NCI-H446 treated with DMSO at 0.1 percent for 48 hours (cell line): ENCODE measurements around the gene PPP1R3D.
"Not testable (repeated sequence)": the region's sequence is repeated elsewhere in the genome, so short reads cannot be mapped to it uniquely, and the experiment has no call there.

Experiments used
- DNase-seq: peaks from one replicate; lab custom pipeline; 2025; lab: John Stamatoyannopoulos, UW

Gene PPP1R3D, protein sequence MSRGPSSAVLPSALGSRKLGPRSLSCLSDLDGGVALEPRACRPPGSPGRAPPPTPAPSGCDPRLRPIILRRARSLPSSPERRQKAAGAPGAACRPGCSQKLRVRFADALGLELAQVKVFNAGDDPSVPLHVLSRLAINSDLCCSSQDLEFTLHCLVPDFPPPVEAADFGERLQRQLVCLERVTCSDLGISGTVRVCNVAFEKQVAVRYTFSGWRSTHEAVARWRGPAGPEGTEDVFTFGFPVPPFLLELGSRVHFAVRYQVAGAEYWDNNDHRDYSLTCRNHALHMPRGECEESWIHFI

DNA sequence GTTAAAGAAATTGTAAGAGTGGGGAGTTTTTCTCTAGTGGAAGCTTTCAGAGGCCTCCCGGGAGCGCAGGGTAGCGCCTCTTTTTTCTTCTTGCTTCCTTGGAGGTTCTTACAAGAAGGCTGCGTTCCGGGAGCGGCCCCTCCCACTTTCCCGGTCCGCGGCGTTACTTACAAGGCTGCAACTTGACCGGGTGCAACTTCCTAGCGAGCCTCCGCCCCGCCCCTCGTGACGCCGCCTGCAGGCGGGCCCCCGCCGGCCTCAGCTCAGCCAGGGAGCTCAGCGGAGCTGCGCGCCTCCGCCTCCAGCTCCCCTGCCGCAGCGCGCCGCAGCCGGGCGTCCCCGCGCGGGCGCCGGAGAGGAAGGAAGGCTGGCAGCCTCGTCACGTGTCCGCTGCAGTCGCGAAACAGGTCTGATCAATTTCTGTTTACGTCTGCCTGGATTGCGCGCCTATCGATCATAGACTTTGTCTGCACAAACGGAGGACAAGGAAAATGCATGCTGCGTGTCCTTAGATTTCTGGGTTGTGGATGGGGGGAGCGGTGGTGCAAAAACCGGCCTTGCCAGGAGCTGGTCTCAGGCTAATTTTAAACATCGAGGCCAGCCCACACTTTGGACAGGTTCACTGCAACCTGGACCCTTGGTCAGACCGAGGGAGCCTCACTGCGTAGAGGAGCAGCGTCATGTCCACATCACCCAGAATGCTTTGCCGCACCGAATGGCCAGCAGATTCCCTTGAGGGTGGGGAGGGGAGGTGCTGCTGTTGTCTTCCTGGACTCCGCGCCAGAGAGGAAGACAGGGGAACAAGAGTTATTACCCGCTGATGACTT is at the start of gene PPP1R3D, which contains the start of gene FAM217B:
TSS of gene PPP1R3D (minus strand) at position 177 of the 827 bp plus-strand sequence. CDS start 374 bp downstream, outside the sequence.
TSS of gene FAM217B (plus strand) at position 261 of the 827 bp plus-strand sequence. CDS start 3,555 bp downstream, outside the sequence.
- DNase-seq, result peak; percentile 82

GRCh38 chr20:59988141-59988540 is 48.0 kb upstream of the PPP1R3D start:
- no peak for DNase-seq

DNA sequence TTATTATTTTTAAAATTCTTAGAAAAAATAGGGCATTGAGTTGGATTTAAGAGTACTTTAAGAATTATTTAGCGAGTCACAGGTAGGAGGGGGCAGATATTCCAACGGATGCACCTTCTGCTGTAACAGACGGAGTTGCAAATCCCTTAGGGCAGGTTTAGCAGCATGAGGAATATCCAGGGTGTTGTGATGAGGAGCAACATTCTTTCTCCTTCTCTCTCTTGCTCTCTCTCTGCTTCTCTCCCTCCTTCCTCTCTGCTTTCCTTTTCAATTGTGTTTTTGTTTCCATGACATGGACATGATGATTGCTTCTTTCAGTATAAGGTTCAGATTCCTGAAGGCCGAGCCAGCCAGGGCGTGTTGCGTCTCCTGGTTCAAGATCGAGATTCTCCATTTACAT is 47.0 kb upstream of the PPP1R3D start:
- DNase-seq, result no peak

GRCh38 chr20:59985864-59986263 is 45.8 kb upstream of the PPP1R3D start:
- DNase-seq, result no peak

GRCh38 chr20:59985164-59985563 is 45.1 kb upstream of the PPP1R3D start:
- DNase-seq, result no peak

- DNase-seq, result no peak
Observed at GRCh38 chr20:59984541-59984940, 44.4 kb upstream of the PPP1R3D start.

- DNase-seq, result no peak
Observed at GRCh38 chr20:59983076-59983475, 43.0 kb upstream of the PPP1R3D start.

GRCh38 chr20:59977086-59977485 is 37.0 kb upstream of the PPP1R3D start:
- no peak for DNase-seq

DNA sequence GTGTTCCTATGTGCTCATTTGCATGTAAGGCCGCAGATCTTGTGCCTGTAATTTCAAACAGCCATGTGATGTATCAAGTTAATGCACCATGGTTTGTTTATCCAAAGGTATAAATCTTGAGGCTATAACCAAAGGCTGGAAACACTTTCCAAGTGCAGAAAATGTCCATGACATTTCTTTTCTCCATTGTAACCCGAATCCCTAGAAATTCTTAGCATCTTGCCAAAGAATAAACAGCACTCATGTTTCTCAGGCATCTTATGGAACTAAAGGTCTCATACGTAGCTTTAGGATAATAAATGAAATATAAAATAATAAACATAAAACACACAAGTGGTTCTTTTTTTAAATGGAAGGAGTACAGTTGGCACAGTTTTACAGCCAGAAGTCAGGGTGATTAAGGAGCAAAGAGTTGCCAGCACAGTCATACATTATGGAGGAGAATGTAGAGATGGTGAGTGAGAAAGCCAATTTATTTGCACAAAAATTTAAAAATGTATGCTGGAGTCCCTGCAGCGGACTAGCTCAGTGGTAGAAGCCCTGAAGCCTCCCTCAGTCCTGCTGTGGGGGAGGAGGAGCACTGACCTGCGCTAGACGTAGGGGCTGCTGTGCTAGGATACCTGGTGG is 36.2 kb upstream of the PPP1R3D start:
- DNase-seq, result peak; percentile 42

- DNase-seq, result no peak
Observed at GRCh38 chr20:59972037-59972801, 32.1 kb upstream of the PPP1R3D start.

DNA sequence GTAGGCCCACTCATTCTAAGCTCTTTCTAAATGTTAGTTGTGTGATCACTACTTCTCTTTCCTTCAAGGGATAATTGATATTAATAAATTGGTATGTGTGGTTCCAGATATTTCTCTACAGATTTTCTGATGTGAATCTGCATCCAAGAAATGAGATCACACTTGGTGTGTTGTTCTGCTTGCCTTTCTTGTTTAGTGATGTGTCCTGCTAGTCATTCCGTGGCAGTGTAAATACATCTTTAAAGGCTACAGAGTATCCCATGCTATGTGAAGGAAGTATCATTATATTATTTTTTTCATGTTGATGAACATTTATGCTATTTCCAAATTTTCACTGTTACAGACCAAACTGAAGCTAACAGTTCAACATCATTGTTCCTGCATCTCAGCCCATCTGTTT is 31.3 kb upstream of the PPP1R3D start:
- no peak for DNase-seq

DNA sequence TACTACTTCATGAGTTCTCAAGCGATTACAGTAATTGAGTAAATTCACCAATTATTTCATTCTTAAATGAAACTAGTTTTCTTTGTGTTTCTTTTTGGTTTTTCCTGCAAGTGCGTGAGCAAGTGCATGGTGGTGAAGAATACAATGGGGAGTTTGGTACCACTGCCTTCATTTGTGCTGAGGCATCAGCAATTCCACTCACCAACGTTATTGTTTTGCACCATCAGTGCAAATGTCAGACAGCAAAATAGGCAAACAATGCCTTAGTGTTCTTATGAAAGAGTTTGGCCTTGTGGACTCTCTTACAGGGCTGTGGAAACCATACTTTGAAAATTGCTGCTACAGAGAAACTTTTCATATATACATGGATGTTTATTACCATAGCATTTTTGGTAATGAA is 26.3 kb upstream of the PPP1R3D start:
- DNase-seq, result no peak

GRCh38 chr20:59962155-59962554 is 22.1 kb upstream of the PPP1R3D start:
- no peak for DNase-seq

GRCh38 chr20:59961423-59961822 is 21.3 kb upstream of the PPP1R3D start:
- no peak for DNase-seq

DNA sequence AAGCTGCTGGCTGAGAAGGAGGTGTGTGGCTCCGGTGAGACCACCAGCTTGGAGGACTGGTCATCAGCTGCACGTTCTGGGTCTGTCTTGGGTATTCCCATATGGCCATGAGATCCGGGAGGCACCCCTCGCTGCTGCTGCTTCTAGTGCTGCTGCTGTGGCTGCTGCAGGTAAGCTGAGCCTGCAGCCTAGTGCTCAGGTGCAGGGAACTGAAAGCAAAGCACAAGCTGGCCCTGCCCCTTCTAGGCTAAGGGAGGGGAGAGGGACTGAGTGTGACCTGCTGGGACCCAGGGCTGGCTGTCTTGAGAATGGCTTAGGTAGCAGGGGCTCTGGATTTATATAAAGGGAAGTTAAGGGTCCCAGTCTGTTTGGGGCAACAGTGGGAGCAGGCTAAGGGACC is 18.5 kb upstream of the PPP1R3D start:
- no peak for DNase-seq

GRCh38 chr20:59958123-59958522 is 18.0 kb upstream of the PPP1R3D start, which contains the start of gene CDH26:
Gene CDH26, plus strand, starts transcription at chr20:59958423. Its CDS starts 304 bp downstream, at chr20:59958727.
- DNase-seq, result no peak

DNA sequence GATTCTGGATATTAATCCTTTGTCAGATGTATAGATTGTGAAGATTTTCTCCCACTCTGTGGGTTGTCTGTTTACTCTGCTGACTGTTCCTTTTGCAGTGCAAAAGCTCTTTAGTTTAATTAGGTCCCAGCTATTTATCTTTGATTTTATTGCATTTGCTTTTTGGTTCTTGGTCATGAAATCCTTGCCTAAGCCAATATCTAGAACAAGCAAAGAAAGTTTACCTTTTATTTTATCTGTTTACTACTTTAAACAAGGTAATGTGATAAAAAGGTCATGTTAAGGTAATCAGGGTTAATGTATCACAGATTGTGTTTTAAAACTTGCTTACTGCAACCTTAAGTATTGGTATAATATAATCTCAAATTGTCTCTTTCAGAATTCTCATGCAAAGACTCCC is 17.5 kb upstream of the PPP1R3D start:
- DNase-seq, result not testable (repeated sequence)

DNA sequence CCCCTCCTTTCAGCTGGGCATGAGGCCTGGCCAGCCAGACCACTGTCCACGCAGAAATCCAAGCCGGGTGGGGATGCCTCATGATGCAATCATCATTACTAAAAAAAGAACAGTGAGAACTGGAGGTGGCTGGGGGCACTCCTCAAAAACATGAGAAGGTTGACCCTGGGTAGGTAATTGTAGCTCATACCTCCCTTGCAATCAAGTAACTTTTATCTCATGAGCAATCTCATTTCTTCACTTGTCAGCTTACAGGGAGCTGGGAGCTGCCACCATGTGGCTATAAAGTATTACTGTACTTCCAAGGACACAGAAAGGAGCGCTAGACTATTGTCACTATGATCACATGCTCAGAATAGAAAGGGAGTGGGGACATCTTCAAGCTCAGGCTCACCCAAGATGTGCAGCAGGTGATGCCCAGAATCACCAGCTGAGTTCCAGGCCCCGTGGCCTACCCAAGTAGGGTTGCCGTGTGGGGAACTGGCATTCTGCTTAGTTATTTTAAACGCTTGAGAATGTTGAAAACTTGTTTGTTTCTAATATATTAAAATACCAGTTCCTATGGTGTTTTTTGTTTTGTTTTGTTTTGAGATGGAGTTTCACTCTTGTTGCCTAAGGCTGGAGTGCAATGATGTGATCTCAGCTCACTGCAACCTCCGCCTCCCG is 15.2 kb upstream of the PPP1R3D start:
- no peak for DNase-seq

GRCh38 chr20:59954718-59955117 is 14.6 kb upstream of the PPP1R3D start:
- no peak for DNase-seq

- DNase-seq, result no peak
Observed at GRCh38 chr20:59949911-59950310, 9.8 kb upstream of the PPP1R3D start.
